H1 (cell line): Measurements from ENCODE around the gene ATP6V1C2. TPM values are rescaled to one million over a fixed set of nuclear protein-coding genes. Genes with fewer than 3 reads are reported as not detected.

Experiments
- CTCF ChIA-PET: fragments of 300-600 bp; sonication (Branson Sonifier 250); formaldehyde crosslinking; loops from one replicate; lab custom pipeline; 2021; ENCODE audit not compliant: partially characterized antibody; lab: Charles Lee
- POLR2A ChIA-PET: fragments of 300-600 bp; sonication (Branson Sonifier 250); formaldehyde crosslinking; loops from one replicate; lab custom pipeline; 2021; ENCODE audit warnings: inconsistent platforms; ENCODE audit not compliant: partially characterized antibody; lab: Charles Lee
- DNase-seq, 2 experiments: peaks; one replicate each; pipeline versions ENCODE4 v3.0.0 to v3.0.0-alpha.2; 2010 to 2022; ENCODE audit warnings: low spot score in 2 of 2, low read depth in 1 of 2, mixed read lengths in 1 of 2
- FAIRE-seq: peaks from 2 replicates; lab custom pipeline; 2011; peaks lifted over from hg19 to GRCh38; lab: Jason Lieb, UNC
- H2AFZ ChIP-seq: 2 replicates; pipeline ENCODE4 v1.8.1; 2012; ENCODE audit warnings: low read length, inconsistent platforms
- H2AK5ac ChIP-seq: 2 replicates; pipeline ENCODE4 v1.6.1; 2013; ENCODE audit warnings: low read depth, low read length
- H2BK120ac ChIP-seq: replicated peaks from 2 replicates; pipeline ENCODE3; 2013; ENCODE audit warnings: low read depth, low read length, inconsistent platforms
- H2BK12ac ChIP-seq: 2 replicates; pipeline ENCODE4 v1.6.1; 2013; ENCODE audit warnings: low read depth, low read length
- H2BK15ac ChIP-seq: 2 replicates; pipeline ENCODE4 v1.6.1; 2013; ENCODE audit warnings: low read length
- H2BK20ac ChIP-seq: 2 replicates; pipeline ENCODE4 v1.6.1; 2013; ENCODE audit warnings: low read length
- H2BK5ac ChIP-seq: 2 replicates; pipeline ENCODE4 v1.6.1; 2013; ENCODE audit warnings: low read depth, low read length
- H3K14ac ChIP-seq: 2 replicates; pipeline ENCODE4 v1.6.1; 2013; ENCODE audit warnings: inconsistent platforms; ENCODE audit not compliant: insufficient read length
- H3K18ac ChIP-seq: 2 replicates; pipeline ENCODE4 v1.6.1; 2013; ENCODE audit warnings: low read length; ENCODE audit errors: extremely low read depth
- H3K23ac ChIP-seq: 2 replicates; pipeline ENCODE4 v1.6.1; 2013; ENCODE audit warnings: inconsistent platforms; ENCODE audit not compliant: insufficient read length
- H3K23me2 ChIP-seq: 2 replicates; pipeline ENCODE4 v1.6.1; 2013; ENCODE audit warnings: low read depth, low read length
- H3K27ac ChIP-seq: 2 replicates; pipeline ENCODE4 v1.6.1; 2011; ENCODE audit warnings: low read depth, low read length, inconsistent platforms
- H3K27me3 ChIP-seq, 4 experiments: replicated peaks in 1 of 4; 1 replicate in 1 of 4; 2 replicates in 3 of 4; pipeline versions ENCODE4 v1.6.1 to v1.8.1; 2011 to 2013; ENCODE audit warnings: low read length in 3 of 4, mild to moderate bottlenecking in 3 of 4, inconsistent platforms in 2 of 4, mixed read lengths in 2 of 4, moderate library complexity in 1 of 4; ENCODE audit not compliant: control insufficient read depth in 3 of 4, insufficient read depth in 3 of 4; ENCODE audit errors: extremely low read depth in 1 of 4
- H3K36me3 ChIP-seq, 4 experiments: 2 replicates each; pipeline versions ENCODE4 v1.6.1 to v1.8.1; 2011 to 2013; ENCODE audit warnings: mild to moderate bottlenecking in 4 of 4, low read length in 3 of 4, moderate library complexity in 2 of 4, control low read depth in 1 of 4, inconsistent platforms in 1 of 4; ENCODE audit not compliant: insufficient read depth in 4 of 4, control insufficient read depth in 2 of 4
- H3K4ac ChIP-seq: replicated peaks from 2 replicates; pipeline ENCODE3; 2013; ENCODE audit warnings: low read length, low read depth, mixed read lengths, inconsistent platforms; ENCODE audit not compliant: insufficient read length
- H3K4me1 ChIP-seq, 4 experiments: replicated peaks in 1 of 4; 1 replicate in 1 of 4; 2 replicates in 3 of 4; pipeline versions ENCODE4 v1.6.1 to v1.8.1; 2011 to 2013; ENCODE audit warnings: low read length in 3 of 4, inconsistent platforms in 2 of 4, mixed read lengths in 1 of 4; ENCODE audit not compliant: insufficient read depth in 4 of 4, control insufficient read depth in 3 of 4
- H3K4me2 ChIP-seq, 2 experiments: 2 replicates each; pipeline versions ENCODE4 v1.6.1 to v1.8.1; 2011 to 2013; ENCODE audit warnings: low read depth in 2 of 2, low read length in 2 of 2, control low read depth in 1 of 2, inconsistent platforms in 1 of 2, mild to moderate bottlenecking in 1 of 2; ENCODE audit not compliant: insufficient read depth in 1 of 2
- H3K4me3 ChIP-seq, 4 experiments: fragments of 200-600, 300-600 bp in 1 of 4; sonication (generic), shearing (Covaris generic), sonication (Bioruptor Twin) in 1 of 4; 2 replicates each; pipeline versions ENCODE4 v1.5.1 to v1.8.1; 2011 to 2016; ENCODE audit warnings: low read length in 4 of 4, low read depth in 3 of 4, control low read depth in 2 of 4, inconsistent platforms in 2 of 4, mild to moderate bottlenecking in 2 of 4, mixed read lengths in 1 of 4, moderate library complexity in 1 of 4; ENCODE audit not compliant: insufficient read depth in 2 of 4; ENCODE audit errors: extremely low read depth in 1 of 4
- H3K56ac ChIP-seq: replicated peaks from 2 replicates; pipeline ENCODE3; 2013; ENCODE audit warnings: low read depth, mild to moderate bottlenecking, mixed read lengths, low read length, inconsistent platforms; ENCODE audit not compliant: insufficient read length
- H3K79me1 ChIP-seq: 2 replicates; pipeline ENCODE4 v1.6.1; 2013; ENCODE audit warnings: low read depth, low read length, control low read depth
- H3K79me2 ChIP-seq, 2 experiments: 2 replicates each; pipeline versions ENCODE4 v1.6.1 to v1.8.1; 2012 to 2013; ENCODE audit warnings: low read length in 2 of 2, mild to moderate bottlenecking in 2 of 2, inconsistent platforms in 1 of 2; ENCODE audit not compliant: insufficient read depth in 2 of 2, control insufficient read depth in 1 of 2
- H3K9ac ChIP-seq, 4 experiments: replicated peaks in 1 of 4; 1 replicate in 1 of 4; 2 replicates in 3 of 4; pipeline versions ENCODE4 v1.6.1 to v1.8.1; 2011 to 2013; ENCODE audit warnings: low read depth in 3 of 4, low read length in 3 of 4, control low read depth in 2 of 4, mild to moderate bottlenecking in 2 of 4, moderate library complexity in 2 of 4, inconsistent platforms in 1 of 4; ENCODE audit errors: extremely low read depth in 1 of 4
- H3K9me3 ChIP-seq, 2 experiments: 2 replicates each; pipeline versions ENCODE4 v1.6.1 to v1.8.1; 2012 to 2013; ENCODE audit warnings: mild to moderate bottlenecking in 2 of 2, moderate library complexity in 2 of 2, control low read depth in 1 of 2, inconsistent platforms in 1 of 2, low read depth in 1 of 2, low read length in 1 of 2, mixed read lengths in 1 of 2; ENCODE audit not compliant: insufficient read depth in 2 of 2
- H4K20me1 ChIP-seq, 2 experiments: replicated peaks in 1 of 2; 2 replicates each; pipeline versions ENCODE3 to v1.8.1; 2011 to 2013; ENCODE audit warnings: inconsistent platforms in 2 of 2, low read length in 2 of 2, mild to moderate bottlenecking in 1 of 2; ENCODE audit not compliant: insufficient read depth in 2 of 2, control insufficient read depth in 1 of 2
- H4K5ac ChIP-seq: 2 replicates; pipeline ENCODE4 v1.6.1; 2013; ENCODE audit warnings: low read length, low read depth, mixed read lengths, inconsistent platforms; ENCODE audit not compliant: insufficient read length
- H4K8ac ChIP-seq: 2 replicates; pipeline ENCODE4 v1.8.0; 2013; ENCODE audit warnings: mild to moderate bottlenecking, moderate library complexity, low read length, inconsistent platforms; ENCODE audit not compliant: insufficient read depth; ENCODE audit errors: extremely low read depth
- H4K91ac ChIP-seq: replicated peaks from 2 replicates; pipeline ENCODE3; 2013; ENCODE audit warnings: low read length, mixed read lengths, inconsistent platforms; ENCODE audit not compliant: insufficient read length
- BCL11A ChIP-seq, 2 experiments: IDR thresholded peaks; one replicate each; pipeline ENCODE4 v1.6.1; 2011; ENCODE audit warnings: low read depth in 2 of 2, low read length in 2 of 2, mild to moderate bottlenecking in 2 of 2
- MAX ChIP-seq: IDR thresholded peaks from 2 replicates; pipeline ENCODE4 v1.6.1; 2012; ENCODE audit warnings: inconsistent platforms
- RAD21 ChIP-seq, 2 experiments: IDR thresholded peaks in 1 of 2; conservative IDR thresholded peaks in 1 of 2; 2 replicates each; pipeline ENCODE4 v1.6.1; 2011; ENCODE audit warnings: low read depth in 2 of 2, low read length in 2 of 2, improper control_type of control experiment in 1 of 2, inconsistent platforms in 1 of 2, mild to moderate bottlenecking in 1 of 2, moderate library complexity in 1 of 2
- ZNF274 ChIP-seq: IDR thresholded peaks from 2 replicates; pipeline ENCODE4 v1.7.0; 2012; ENCODE audit warnings: low read length, borderline replicate concordance; ENCODE audit errors: extremely low read depth
- WGBS, 2 experiments: shearing (Covaris generic) in 1 of 2; methylation state at CpG; one replicate each; pipeline versions ENCODE4 v1.1.6 to v1.1.7; 2013 to 2015; ENCODE audit warnings: low lambda C conversion rate in 2 of 2, mixed read lengths in 2 of 2, inconsistent platforms in 1 of 2, low coverage in 1 of 2, missing lambda C conversion rate in 1 of 2; ENCODE audit not compliant: insufficient replicate concordance in 2 of 2, insufficient coverage in 1 of 2, insufficient read length in 1 of 2; ENCODE audit errors: extremely low coverage in 1 of 2, missing lambda C conversion rate in 1 of 2; 5-methylcytosine and 5-hydroxymethylcytosine counted together
- polyA plus RNA-seq, 7 experiments: library from polyadenylated mRNA; depleted of rRNA in 3 of 7; stranded (reverse) in 5 of 7; unstranded in 2 of 7; fragments of >200 nt in 5 of 7; fragments of 200-250 nt in 2 of 7; gene quantifications; 1 replicate in 5 of 7; 2 replicates in 1 of 7; 4 replicates in 1 of 7; pipeline versions ENCODE4 v1.2.1 to v1.2.3, GENCODE V29; 2011 to 2013; ENCODE audit warnings: missing spikeins in 2 of 7, mixed read lengths in 2 of 7
- total RNA-seq: library from RNA; stranded (reverse); fragmentation: NEBNext Ultra II Directional; extraction: Animal tissue kit (Norgen Biotek cat#: 25700); gene quantifications from 2 replicates; pipeline ENCODE4 v1.2.1, GENCODE V29; 2021
- TF ChIP-seq, protein P1 (sequence below), 3 experiments: IDR thresholded peaks; 1 replicate in 2 of 3; 2 replicates in 1 of 3; pipeline versions ENCODE4 v1.5.1 to v1.6.1; 2011; ENCODE audit warnings: low read length in 3 of 3, mild to moderate bottlenecking in 3 of 3, inconsistent platforms in 2 of 3, low read depth in 1 of 3, moderate library complexity in 1 of 3; ENCODE audit not compliant: insufficient read depth in 1 of 3; ENCODE audit errors: control extremely low read depth in 1 of 3

The ATP6V1C2 gene
- total and polyA plus RNA-seq, 2 of the 8 experiments (the other 6 are each of a cell fraction or from before 2014, with no cell fraction given): 0.29 to 0.74 TPM

GRCh38 chr2:10792660-10793400 is 71.4 kb downstream of the ATP6V1C2 start:
- ChIA-PET CTCF (interaction anchor here (1.0 to 4.4 kb wide), 10 partner anchors 11 to 105 kb away, joined by 3 to 20 read pairs (median 6); no protein-coding TSS in a partner anchor), POLR2A (interaction anchor here (0.6 to 1.5 kb wide), 2 partner anchors 19 to 40 kb away, joined by 3 read pairs; partner anchors contain the start of gene PDIA6)
- Histone ChIP-seq H2BK15ac (no peak overlapping the region), H3K4me3 (no peak overlapping the region), H3K4me2 (no peak overlapping the region), H3K23ac (no peak overlapping the region), H4K91ac (no peak overlapping the region), H3K79me1 (peaks cover 9% of the 10 kb centered on the region), H4K5ac (no peak overlapping the region), H2BK5ac (no peak overlapping the region), H2BK12ac (no peak overlapping the region), H3K9me3 (no peaks in the 10 kb centered on the region), H3K23me2 (no peaks in the 10 kb centered on the region), H3K14ac (no peak overlapping the region), H2BK120ac (no peak overlapping the region), H4K20me1 (peaks cover 9 to 12% of the 10 kb centered on the region in 2 experiments), H3K36me3 (peaks cover 28 to 92% (median 68%) of the 10 kb centered on the region in 4 experiments), H3K56ac (no peak overlapping the region), H3K4me1 (no peaks in the 10 kb centered on the region), H2BK20ac (no peak overlapping the region), H2AFZ (no peak overlapping the region), H4K8ac (peak overlapping the region; percentile 25; the same call in 1 of the 2 replicates), H3K27me3 (no peaks in the 10 kb centered on the region), H3K4ac (no peak overlapping the region), H3K18ac (no peak overlapping the region), H2AK5ac (no peak overlapping the region), H3K27ac (no peak overlapping the region), H3K79me2 (peaks cover 0 to 25% of the 10 kb centered on the region in 2 experiments; a peak in 2 of 4 replicates), H3K9ac (no peak overlapping the region)
- WGBS, 2 experiments: 89% methylated on average over 17 of the region's 17 CpGs; no CpG with 5 or more reads in 1 of the 2 experiments
- TF ChIP-seq RAD21 (IDR thresholded peaks at IDR 0.05 in 1 of 2, conservative IDR thresholded peaks at IDR 0.05 in 1 of 2; ENCODE audit: low read depth in 2 of 2, low read length in 2 of 2) (peak; percentile 35 to 47), MAX (no peak), BCL11A (IDR thresholded peaks at IDR 0.05; ENCODE audit: low read depth in 2 of 2, low read length in 2 of 2) (no peak), ZNF274 (no peak)
- TF ChIP-seq, protein P1, sequence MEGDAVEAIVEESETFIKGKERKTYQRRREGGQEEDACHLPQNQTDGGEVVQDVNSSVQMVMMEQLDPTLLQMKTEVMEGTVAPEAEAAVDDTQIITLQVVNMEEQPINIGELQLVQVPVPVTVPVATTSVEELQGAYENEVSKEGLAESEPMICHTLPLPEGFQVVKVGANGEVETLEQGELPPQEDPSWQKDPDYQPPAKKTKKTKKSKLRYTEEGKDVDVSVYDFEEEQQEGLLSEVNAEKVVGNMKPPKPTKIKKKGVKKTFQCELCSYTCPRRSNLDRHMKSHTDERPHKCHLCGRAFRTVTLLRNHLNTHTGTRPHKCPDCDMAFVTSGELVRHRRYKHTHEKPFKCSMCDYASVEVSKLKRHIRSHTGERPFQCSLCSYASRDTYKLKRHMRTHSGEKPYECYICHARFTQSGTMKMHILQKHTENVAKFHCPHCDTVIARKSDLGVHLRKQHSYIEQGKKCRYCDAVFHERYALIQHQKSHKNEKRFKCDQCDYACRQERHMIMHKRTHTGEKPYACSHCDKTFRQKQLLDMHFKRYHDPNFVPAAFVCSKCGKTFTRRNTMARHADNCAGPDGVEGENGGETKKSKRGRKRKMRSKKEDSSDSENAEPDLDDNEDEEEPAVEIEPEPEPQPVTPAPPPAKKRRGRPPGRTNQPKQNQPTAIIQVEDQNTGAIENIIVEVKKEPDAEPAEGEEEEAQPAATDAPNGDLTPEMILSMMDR (IDR thresholded peaks at IDR 0.05; ENCODE audit: control extremely low read depth in 1 of 3, insufficient read depth in 1 of 3, low read depth in 1 of 3, low read length in 3 of 3): peak; percentile 49 to 65 (median 55)
- FAIRE-seq (no peak), DNase-seq (no peak)
